Panc1 (cell line): Measurements from ENCODE around the gene KDM4B.

Experiments
- CTCF ChIP-seq: fragments of 450-650 bp; IDR thresholded peaks from 2 replicates; pipeline ENCODE4 v1.5.1; 2017; ENCODE audit warnings: mild to moderate bottlenecking
- REST ChIP-seq, 2 experiments: IDR thresholded peaks; 2 replicates each; pipeline ENCODE4 v1.6.1; 2011 to 2012; ENCODE audit warnings: low read depth in 2 of 2, control low read depth in 1 of 2, low read length in 1 of 2, mild to moderate bottlenecking in 1 of 2, moderate library complexity in 1 of 2; ENCODE audit not compliant: insufficient read depth in 1 of 2
- TCF7L2 ChIP-seq: IDR thresholded peaks from 2 replicates; pipeline ENCODE4 v1.6.1; 2011; ENCODE audit warnings: mild to moderate bottlenecking, low read depth, low read length, inconsistent platforms

GRCh38 chr19:4981681-4981958 lies 12.7 kb downstream of the KDM4B start:
- no peak for TF ChIP-seq CTCF
- TF ChIP-seq REST (IDR thresholded peaks at IDR 0.05; ENCODE audit: insufficient read depth in 1 of 2, low read depth in 2 of 2, low read length in 1 of 2): no peak
- no peak for TF ChIP-seq TCF7L2
